ENCODE results near the gene VRK3. TPM values are rescaled to one million over a fixed set of nuclear protein-coding genes. Genes with fewer than 3 reads are reported as not detected.

Gene VRK3
- total RNA-seq, 3 donors from 2014 or later (not counting 1 experiment from before 2014, with no cell fraction given), result 82.7 to 105 (median 93.7) TPM

DNA sequence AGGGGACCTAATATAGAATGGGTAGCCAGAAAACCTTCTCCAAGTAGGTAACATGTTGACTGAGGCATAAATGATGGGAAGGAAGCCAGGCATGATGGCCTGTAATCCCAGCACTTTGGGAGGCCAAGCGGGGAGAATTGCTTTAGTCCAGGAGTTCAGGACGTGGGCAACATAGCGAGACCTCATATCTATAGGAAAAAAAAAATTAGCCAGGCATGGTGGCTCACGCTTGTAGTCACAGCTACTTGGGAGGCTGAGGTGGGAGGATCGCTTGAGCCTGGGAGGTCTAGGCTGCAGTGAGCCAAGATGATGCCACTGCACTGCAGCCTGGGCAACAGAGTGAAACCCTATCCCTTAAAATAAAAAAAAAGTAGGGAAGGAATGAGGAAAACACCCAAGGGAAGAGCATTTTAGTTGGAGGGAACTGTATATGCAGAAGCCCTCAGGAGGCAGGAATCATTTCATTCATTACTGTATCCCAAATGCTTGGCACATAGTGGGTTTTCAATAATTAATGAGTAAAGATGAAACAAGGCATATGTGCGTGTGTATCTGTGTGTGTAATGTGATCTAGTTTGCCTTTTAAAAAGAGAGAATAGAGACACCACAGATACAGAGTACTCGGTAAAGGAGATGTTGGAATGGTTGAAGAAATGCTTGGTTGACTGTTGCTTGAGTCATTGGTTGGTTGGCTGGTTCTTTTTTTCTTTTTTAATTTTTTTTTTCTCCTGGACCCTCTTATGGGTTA is 93.7 kb downstream of the VRK3 start:
- TF ChIP-seq, protein P1, sequence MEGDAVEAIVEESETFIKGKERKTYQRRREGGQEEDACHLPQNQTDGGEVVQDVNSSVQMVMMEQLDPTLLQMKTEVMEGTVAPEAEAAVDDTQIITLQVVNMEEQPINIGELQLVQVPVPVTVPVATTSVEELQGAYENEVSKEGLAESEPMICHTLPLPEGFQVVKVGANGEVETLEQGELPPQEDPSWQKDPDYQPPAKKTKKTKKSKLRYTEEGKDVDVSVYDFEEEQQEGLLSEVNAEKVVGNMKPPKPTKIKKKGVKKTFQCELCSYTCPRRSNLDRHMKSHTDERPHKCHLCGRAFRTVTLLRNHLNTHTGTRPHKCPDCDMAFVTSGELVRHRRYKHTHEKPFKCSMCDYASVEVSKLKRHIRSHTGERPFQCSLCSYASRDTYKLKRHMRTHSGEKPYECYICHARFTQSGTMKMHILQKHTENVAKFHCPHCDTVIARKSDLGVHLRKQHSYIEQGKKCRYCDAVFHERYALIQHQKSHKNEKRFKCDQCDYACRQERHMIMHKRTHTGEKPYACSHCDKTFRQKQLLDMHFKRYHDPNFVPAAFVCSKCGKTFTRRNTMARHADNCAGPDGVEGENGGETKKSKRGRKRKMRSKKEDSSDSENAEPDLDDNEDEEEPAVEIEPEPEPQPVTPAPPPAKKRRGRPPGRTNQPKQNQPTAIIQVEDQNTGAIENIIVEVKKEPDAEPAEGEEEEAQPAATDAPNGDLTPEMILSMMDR (IDR thresholded peaks at IDR 0.05), result no peak
- Mint-ChIP-seq H3K27ac (peak overlapping the region; percentile 97), H3K4me1 (peaks cover 61 to 68% of the 10 kb centered on the region in 2 donors), H3K27me3 (ENCODE audit: low read depth in 2 of 2) (no peaks in the 10 kb centered on the region), H3K4me3 (peak overlapping the region; percentile 66), H3K9me3 (peaks cover 0 to 5% of the 10 kb centered on the region in 2 donors), H3K36me3 (no peaks in the 10 kb centered on the region)
- Histone ChIP-seq H3K27me3 (ENCODE audit: control insufficient read depth, insufficient read depth, low read length) (no peaks in the 10 kb centered on the region), H3K4me1 (ENCODE audit: control insufficient read depth, insufficient read depth, low read length) (peaks cover 61% of the 10 kb centered on the region), H3K27ac (ENCODE audit: low read length) (no peak overlapping the region), H3K4me3 (ENCODE audit: low read length) (no peak overlapping the region), H3K36me3 (ENCODE audit: control insufficient read depth, insufficient read depth, low read length) (peaks cover 10% of the 10 kb centered on the region), H3K9me3 (ENCODE audit: control insufficient read depth, insufficient read depth, low read length) (no peaks in the 10 kb centered on the region)
- ATAC-seq (no peak), DNase-seq (no peak)
- 96% methylated on average over 7 of the region's 7 CpGs for WGBS (ENCODE audit: insufficient coverage)
- intact Hi-C loops (cut with micrococcal nuclease), result loop anchor here (5.0 to 10.0 kb wide), 2 partner anchors 96 to 153 kb away; partner anchors contain the start of genes VRK3 and ZNF473

DNA sequence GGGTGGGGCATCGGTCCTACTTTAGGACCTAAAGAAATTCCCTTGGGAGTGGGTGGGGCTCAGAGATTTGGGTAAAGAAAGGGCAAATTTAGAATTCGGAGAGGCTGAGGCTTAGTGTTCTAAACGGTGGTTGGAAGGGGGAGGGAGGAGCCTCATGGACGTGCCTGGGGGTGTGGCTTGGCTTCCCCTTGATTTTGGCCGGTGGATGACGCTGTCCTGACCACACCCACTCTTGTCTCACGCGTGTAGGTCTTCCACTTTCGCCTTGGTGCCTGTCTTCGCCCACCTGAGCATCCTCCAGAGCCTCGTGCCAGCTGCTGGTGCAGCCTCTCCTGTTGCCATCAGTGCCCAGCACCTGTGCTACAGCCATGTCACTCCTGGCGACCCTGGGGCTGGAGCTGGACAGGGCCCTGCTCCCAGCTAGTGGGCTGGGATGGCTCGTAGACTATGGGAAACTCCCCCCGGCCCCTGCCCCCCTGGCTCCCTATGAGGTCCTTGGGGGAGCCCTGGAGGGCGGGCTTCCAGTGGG is 94.6 kb downstream of the VRK3 start:
- intact Hi-C loops (cut with micrococcal nuclease), result loop anchor here (5.0 to 10.0 kb wide), 2 partner anchors 97 to 154 kb away; partner anchors contain the start of genes VRK3 and ZNF473
- Histone ChIP-seq H3K9me3 (ENCODE audit: control insufficient read depth, insufficient read depth, low read length) (no peaks in the 10 kb centered on the region), H3K27ac (ENCODE audit: low read length) (no peak overlapping the region), H3K4me3 (ENCODE audit: low read length) (no peak overlapping the region), H3K4me1 (ENCODE audit: control insufficient read depth, insufficient read depth, low read length) (peaks cover 61% of the 10 kb centered on the region), H3K27me3 (ENCODE audit: control insufficient read depth, insufficient read depth, low read length) (no peaks in the 10 kb centered on the region), H3K36me3 (ENCODE audit: control insufficient read depth, insufficient read depth, low read length) (peaks cover 11% of the 10 kb centered on the region)
- H3K36me3 Mint-ChIP-seq, result no peaks in the 10 kb centered on the region
- no peaks in the 10 kb centered on the region for H3K27me3 Mint-ChIP-seq (ENCODE audit: low read depth in 2 of 2)
- 83% methylated on average over 15 of the region's 15 CpGs for WGBS (ENCODE audit: insufficient coverage)
- DNase-seq (peak; percentile 26 to 46), ATAC-seq (no peak)
- TF ChIP-seq, protein P1 (IDR thresholded peaks at IDR 0.05), result no peak
- peaks cover 0 to 5% of the 10 kb centered on the region in 2 donors for H3K9me3 Mint-ChIP-seq
- H3K27ac Mint-ChIP-seq, result peak overlapping the region; percentile 97
- peak overlapping the region; percentile 99 for H3K4me3 Mint-ChIP-seq
- peaks cover 61 to 68% of the 10 kb centered on the region in 2 donors for H3K4me1 Mint-ChIP-seq

DNA sequence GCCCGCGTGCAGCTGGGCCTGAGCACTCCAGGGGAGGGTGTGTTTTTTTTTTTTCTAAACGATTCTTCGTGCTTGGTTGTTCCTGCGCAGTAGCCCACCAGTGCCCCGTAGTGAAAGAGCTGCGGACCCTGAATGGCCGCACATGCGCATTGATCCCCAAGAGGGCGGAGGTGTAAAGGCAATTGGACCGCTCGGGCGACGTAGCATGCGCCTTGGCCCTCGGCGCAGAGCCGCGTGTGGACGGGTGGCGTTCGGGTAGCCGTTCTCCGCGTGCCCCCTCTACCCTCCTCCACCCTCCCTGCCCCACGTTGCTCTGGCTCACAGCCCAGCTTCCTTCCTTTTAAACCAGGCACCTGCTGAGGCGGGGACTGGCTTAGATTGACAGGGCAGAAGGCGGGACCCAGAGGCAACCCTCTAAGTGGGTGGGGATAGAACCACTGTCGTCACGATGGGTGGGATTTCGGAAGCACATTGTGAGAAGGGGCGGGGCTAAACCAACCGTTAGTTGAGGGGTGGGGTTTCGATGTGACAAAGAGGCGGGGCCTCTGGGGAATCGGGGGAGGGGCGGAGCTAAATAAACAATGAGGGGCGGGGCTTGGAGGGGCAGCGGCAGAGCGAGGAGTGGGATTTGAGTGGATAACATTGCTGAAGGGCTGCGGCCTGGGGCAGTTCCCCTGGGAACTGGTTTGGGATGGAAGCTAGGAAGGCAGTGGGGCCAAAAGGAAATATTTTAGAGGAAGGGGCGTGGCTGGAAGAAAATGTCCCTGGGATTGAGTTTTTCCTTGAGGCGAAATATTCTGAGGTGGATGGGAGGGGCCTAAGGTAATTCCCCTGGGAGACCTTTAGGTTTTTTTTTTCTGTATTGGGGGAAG is 95.3 kb downstream of the VRK3 start:
- DNase-seq (peak; percentile 88 to 98), ATAC-seq (peak; percentile 83 to 95 (median 86))
- no peaks in the 10 kb centered on the region for H3K27me3 ChIP-seq (ENCODE audit: control insufficient read depth, insufficient read depth, low read length)
- 7% methylated on average over 43 of the region's 43 CpGs for WGBS (ENCODE audit: insufficient coverage)
- H3K36me3 ChIP-seq (ENCODE audit: control insufficient read depth, insufficient read depth, low read length), result peaks cover 14% of the 10 kb centered on the region
- H3K4me3 ChIP-seq (ENCODE audit: low read length), result peak overlapping the region; percentile 97
- H3K4me1 Mint-ChIP-seq, result peaks cover 61 to 68% of the 10 kb centered on the region in 2 donors
- no peaks in the 10 kb centered on the region for H3K9me3 ChIP-seq (ENCODE audit: control insufficient read depth, insufficient read depth, low read length)
- peak overlapping the region; percentile 99 for H3K4me3 Mint-ChIP-seq
- H3K27ac Mint-ChIP-seq, result peak overlapping the region; percentile 97
- TF ChIP-seq, protein P1 (IDR thresholded peaks at IDR 0.05), result no peak
- H3K27me3 Mint-ChIP-seq (ENCODE audit: low read depth in 2 of 2), result no peaks in the 10 kb centered on the region
- H3K4me1 ChIP-seq (ENCODE audit: control insufficient read depth, insufficient read depth, low read length), result peaks cover 61% of the 10 kb centered on the region
- peaks cover 0 to 5% of the 10 kb centered on the region in 2 donors for H3K9me3 Mint-ChIP-seq
- intact Hi-C loops (cut with micrococcal nuclease), result loop anchor here (2.0 to 10.0 kb wide), 3 partner anchors 53 to 155 kb away; partner anchors contain the start of genes AKT1S1, TBC1D17, VRK3 and ZNF473
- peak overlapping the region; percentile 91 for H3K27ac ChIP-seq (ENCODE audit: low read length)
- H3K36me3 Mint-ChIP-seq, result no peaks in the 10 kb centered on the region
